ENCODE measurements around the gene SEPTIN2.
A peak's percentile ranks its signal among the peaks of the same experiment; 100 is the strongest.
"Not testable (repeated sequence)": the region's sequence is repeated elsewhere in the genome, so short reads cannot be mapped to it uniquely, and the experiment has no call there.

Gene SEPTIN2

GRCh38 chr2:241315093-241315878 lies 439 bp upstream of the SEPTIN2 start, which contains the start of gene HDLBP:
HDLBP (minus strand) TSS chr2:241315672; CDS start chr2:241266869, 48,803 bp downstream.
- peak; percentile 100 for DNase-seq

- DNase-seq: no peak
Observed at GRCh38 chr2:241316825-241317224, 1.1 kb downstream of the SEPTIN2 start.

GRCh38 chr2:241317391-241317790 lies 1.7 kb downstream of the SEPTIN2 start:
- no peak for DNase-seq

- not testable (repeated sequence) for DNase-seq
Observed at GRCh38 chr2:241318830-241319229, 3.1 kb downstream of the SEPTIN2 start.

GRCh38 chr2:241320394-241320793 lies 4.7 kb downstream of the SEPTIN2 start:
- no peak for DNase-seq

GRCh38 chr2:241321033-241321432 lies 5.3 kb downstream of the SEPTIN2 start:
- no peak for DNase-seq

GRCh38 chr2:241321886-241322285 lies 6.2 kb downstream of the SEPTIN2 start:
- DNase-seq: no peak

- no peak for DNase-seq
Observed at GRCh38 chr2:241323778-241324177, 8.1 kb downstream of the SEPTIN2 start.

- no peak for DNase-seq
Observed at GRCh38 chr2:241324775-241325174, 9.1 kb downstream of the SEPTIN2 start.

GRCh38 chr2:241325257-241325656 lies 9.5 kb downstream of the SEPTIN2 start:
- DNase-seq: no peak

- DNase-seq: no peak
Observed at GRCh38 chr2:241329669-241330615, 14.2 kb downstream of the SEPTIN2 start.

- no peak for DNase-seq
Observed at GRCh38 chr2:241330616-241330981, 14.9 kb downstream of the SEPTIN2 start.

GRCh38 chr2:241334813-241335212 lies 19.1 kb downstream of the SEPTIN2 start:
- DNase-seq: no peak

GRCh38 chr2:241339839-241340630 lies 24.3 kb downstream of the SEPTIN2 start:
- DNase-seq: no peak

GRCh38 chr2:241340631-241341163 lies 25.0 kb downstream of the SEPTIN2 start:
- no peak for DNase-seq

- DNase-seq: no peak
Observed at GRCh38 chr2:241344925-241345651, 29.4 kb downstream of the SEPTIN2 start.

GRCh38 chr2:241349941-241350340 lies 34.2 kb downstream of the SEPTIN2 start:
- no peak for DNase-seq

GRCh38 chr2:241350530-241350877 lies 34.8 kb downstream of the SEPTIN2 start:
- DNase-seq: no peak

- no peak for DNase-seq
Observed at GRCh38 chr2:241350878-241351639, 35.3 kb downstream of the SEPTIN2 start.

GRCh38 chr2:241351640-241352031 lies 35.9 kb downstream of the SEPTIN2 start:
- no peak for DNase-seq

GRCh38 chr2:241352227-241352626 lies 36.5 kb downstream of the SEPTIN2 start:
- no peak for DNase-seq
